NCI-H1105 (cell line): ENCODE data around the gene GFRA1.
"Not testable (repeated sequence)": the region's sequence is repeated elsewhere in the genome, so short reads cannot be mapped to it uniquely, and the experiment has no call there.

Experiments
- DNase-seq: peaks from one replicate; lab custom pipeline; 2025; lab: John Stamatoyannopoulos, UW

Gene GFRA1

GRCh38 chr10:116067825-116068224 lies 205.2 kb downstream of the GFRA1 start:
- DNase-seq: no peak

- DNase-seq: no peak
Measured at GRCh38 chr10:116063107-116063506, 209.9 kb downstream of the GFRA1 start.

- DNase-seq: no peak
Measured at GRCh38 chr10:116060864-116061263, 212.1 kb downstream of the GFRA1 start.

- no peak for DNase-seq
Measured at GRCh38 chr10:116059320-116059719, 213.7 kb downstream of the GFRA1 start.

GRCh38 chr10:116056445-116057293 lies 216.3 kb downstream of the GFRA1 start:
- no peak for DNase-seq

GRCh38 chr10:116055917-116056252 lies 217.1 kb downstream of the GFRA1 start:
- DNase-seq: no peak

GRCh38 chr10:116055252-116055916 lies 217.6 kb downstream of the GFRA1 start:
- no peak for DNase-seq

- no peak for DNase-seq
Measured at GRCh38 chr10:116053910-116054309, 219.1 kb downstream of the GFRA1 start.

- not testable (repeated sequence) for DNase-seq
Measured at GRCh38 chr10:116053009-116053730, 219.8 kb downstream of the GFRA1 start.

- DNase-seq: not testable (repeated sequence)
Measured at GRCh38 chr10:116052522-116052921, 220.5 kb downstream of the GFRA1 start.

- no peak for DNase-seq
Measured at GRCh38 chr10:116049974-116050304, 223.1 kb downstream of the GFRA1 start.

GRCh38 chr10:116049158-116049973 lies 223.6 kb downstream of the GFRA1 start:
- no peak for DNase-seq

- DNase-seq: no peak
Measured at GRCh38 chr10:116045366-116046356, 227.3 kb downstream of the GFRA1 start.

GRCh38 chr10:116044801-116045248 lies 228.2 kb downstream of the GFRA1 start:
- no peak for DNase-seq

GRCh38 chr10:116043861-116044260 lies 229.1 kb downstream of the GFRA1 start:
- no peak for DNase-seq

- DNase-seq: no peak
Measured at GRCh38 chr10:116043304-116043703, 229.7 kb downstream of the GFRA1 start.

GRCh38 chr10:116041948-116042347 lies 231.1 kb downstream of the GFRA1 start:
- DNase-seq: no peak

GRCh38 chr10:116039612-116040011 lies 233.4 kb downstream of the GFRA1 start:
- DNase-seq: no peak

- no peak for DNase-seq
Measured at GRCh38 chr10:116038259-116038658, 234.7 kb downstream of the GFRA1 start.

GRCh38 chr10:116035406-116035805 lies 237.6 kb downstream of the GFRA1 start:
- not testable (repeated sequence) for DNase-seq

GRCh38 chr10:116030576-116030975 lies 242.4 kb downstream of the GFRA1 start:
- DNase-seq: no peak
